Natural killer cell (primary cell): ENCODE measurements around the gene MOBP. TPM values are rescaled to one million over a fixed set of nuclear protein-coding genes. Genes with fewer than 3 reads are reported as not detected.

Source experiments
- ATAC-seq, 3 donors: fragments of 150-1000 bp in 2 of 3; fragments of 200-7000 bp in 1 of 3; cut with Tn5 transposase; 1 replicate in 1 of 3; 2 replicates in 2 of 3; pipeline ENCODE4 v1.10.0; 2021; ENCODE audit warnings: mild to moderate bottlenecking in 2 of 3, moderate library complexity in 2 of 3
- DNase-seq, 2 donors: peaks; one replicate each; pipeline versions ENCODE4 v3.0.0 to v3.0.0-alpha.2; 2013 to 2021; ENCODE audit warnings: mixed read lengths in 1 of 2
- H3K27ac ChIP-seq: one replicate; pipeline ENCODE4 v1.5.1; 2013; ENCODE audit warnings: mild to moderate bottlenecking, low read length
- H3K27me3 ChIP-seq: one replicate; pipeline ENCODE4 v1.6.1; 2013; ENCODE audit warnings: low read length; ENCODE audit not compliant: control insufficient read depth, insufficient read depth
- H3K36me3 ChIP-seq: one replicate; pipeline ENCODE4 v1.6.1; 2013; ENCODE audit warnings: low read length; ENCODE audit not compliant: control insufficient read depth, insufficient read depth
- H3K4me1 ChIP-seq: one replicate; pipeline ENCODE4 v1.6.1; 2013; ENCODE audit warnings: low read length; ENCODE audit not compliant: control insufficient read depth, insufficient read depth
- H3K4me3 ChIP-seq: one replicate; pipeline ENCODE4 v1.5.1; 2013; ENCODE audit warnings: low read length
- H3K9me3 ChIP-seq: one replicate; pipeline ENCODE4 v1.6.1; 2013; ENCODE audit warnings: low read length; ENCODE audit not compliant: control insufficient read depth, insufficient read depth
- H3K27ac Mint-ChIP-seq, 2 donors: one replicate each; pipeline ENCODE4 v1.8.0; 2022; ENCODE audit warnings: mild to moderate bottlenecking in 2 of 2, mixed read lengths in 2 of 2, moderate library complexity in 1 of 2
- H3K27me3 Mint-ChIP-seq, 2 donors: one replicate each; pipeline ENCODE4 v1.8.0; 2022; ENCODE audit warnings: low read depth in 2 of 2, mixed read lengths in 2 of 2
- H3K36me3 Mint-ChIP-seq: one replicate; pipeline ENCODE4 v1.8.0; 2022; ENCODE audit warnings: mixed read lengths
- H3K4me1 Mint-ChIP-seq, 2 donors: one replicate each; pipeline ENCODE4 v1.8.0; 2022; ENCODE audit warnings: mixed read lengths in 2 of 2
- H3K4me3 Mint-ChIP-seq: one replicate; pipeline ENCODE4 v1.8.0; 2022; ENCODE audit warnings: mild to moderate bottlenecking, moderate library complexity, mixed read lengths
- H3K9me3 Mint-ChIP-seq, 2 donors: one replicate each; pipeline ENCODE4 v1.8.0; 2022; ENCODE audit warnings: mixed read lengths in 2 of 2
- WGBS: methylation state at CpG from one replicate; pipeline ENCODE4 v1.1.7; 2013; ENCODE audit warnings: missing lambda C conversion rate; ENCODE audit not compliant: insufficient coverage; 5-methylcytosine and 5-hydroxymethylcytosine counted together
- intact Hi-C: fragments of 100-400 bp; cut with micrococcal nuclease; formaldehyde crosslinking; loops from one replicate; pipeline ENCODE4 v1.14.2; 2022
- total RNA-seq, 4 donors: library from RNA; stranded (reverse); fragments of 120-200 nt in 1 of 4; gene quantifications; one replicate each; pipeline versions ENCODE4 v1.2.3 to v1.2.4, GENCODE V29; 2013 to 2022
- TF ChIP-seq, protein P1 (sequence below): fragments of 200-600 bp; IDR thresholded peaks from one replicate; pipeline ENCODE4 v1.8.0; 2022; ENCODE audit warnings: antibody characterized with exemption

Gene MOBP
- total RNA-seq, 3 donors from 2014 or later (not counting 1 experiment from before 2014, with no cell fraction given), result not detected

DNA sequence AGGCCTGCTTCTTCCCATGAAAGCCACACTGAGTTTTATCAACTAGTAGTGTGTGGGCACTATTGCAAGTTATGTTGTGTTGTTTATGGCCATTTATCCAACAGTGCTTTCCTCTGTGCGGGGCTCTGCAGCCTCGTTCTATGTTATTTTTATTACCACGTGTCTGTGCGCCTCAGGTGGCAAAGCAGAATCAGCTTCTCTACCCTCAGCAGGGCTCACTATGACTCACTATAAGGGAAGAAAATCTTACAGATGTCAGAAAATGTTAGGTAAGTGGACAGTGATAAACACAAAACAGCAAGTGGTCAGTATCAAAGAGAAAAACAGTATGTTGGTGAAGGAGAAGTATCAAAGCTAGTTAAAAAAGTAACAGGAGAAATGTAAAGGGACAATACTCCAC lies 61.4 kb downstream of the MOBP start:
- H3K9me3 Mint-ChIP-seq, result peaks cover 4 to 6% of the 10 kb centered on the region in 2 donors
- H3K4me1 ChIP-seq, result no peaks in the 10 kb centered on the region
- peaks cover 14 to 25% of the 10 kb centered on the region in 2 donors for H3K27me3 Mint-ChIP-seq
- no peak overlapping the region for H3K4me3 Mint-ChIP-seq
- intact Hi-C loops, result no loop called here
- H3K27ac Mint-ChIP-seq, result no peak overlapping the region
- ATAC-seq, result no peak
- H3K4me1 Mint-ChIP-seq, result no peaks in the 10 kb centered on the region
- H3K9me3 ChIP-seq, result peaks cover 3% of the 10 kb centered on the region
- no peak for DNase-seq
- no peaks in the 10 kb centered on the region for H3K36me3 Mint-ChIP-seq
- no peaks in the 10 kb centered on the region for H3K36me3 ChIP-seq
- 95% methylated on average over 4 of the region's 4 CpGs for WGBS
- H3K4me3 ChIP-seq, result no peak overlapping the region
- TF ChIP-seq, protein P1, sequence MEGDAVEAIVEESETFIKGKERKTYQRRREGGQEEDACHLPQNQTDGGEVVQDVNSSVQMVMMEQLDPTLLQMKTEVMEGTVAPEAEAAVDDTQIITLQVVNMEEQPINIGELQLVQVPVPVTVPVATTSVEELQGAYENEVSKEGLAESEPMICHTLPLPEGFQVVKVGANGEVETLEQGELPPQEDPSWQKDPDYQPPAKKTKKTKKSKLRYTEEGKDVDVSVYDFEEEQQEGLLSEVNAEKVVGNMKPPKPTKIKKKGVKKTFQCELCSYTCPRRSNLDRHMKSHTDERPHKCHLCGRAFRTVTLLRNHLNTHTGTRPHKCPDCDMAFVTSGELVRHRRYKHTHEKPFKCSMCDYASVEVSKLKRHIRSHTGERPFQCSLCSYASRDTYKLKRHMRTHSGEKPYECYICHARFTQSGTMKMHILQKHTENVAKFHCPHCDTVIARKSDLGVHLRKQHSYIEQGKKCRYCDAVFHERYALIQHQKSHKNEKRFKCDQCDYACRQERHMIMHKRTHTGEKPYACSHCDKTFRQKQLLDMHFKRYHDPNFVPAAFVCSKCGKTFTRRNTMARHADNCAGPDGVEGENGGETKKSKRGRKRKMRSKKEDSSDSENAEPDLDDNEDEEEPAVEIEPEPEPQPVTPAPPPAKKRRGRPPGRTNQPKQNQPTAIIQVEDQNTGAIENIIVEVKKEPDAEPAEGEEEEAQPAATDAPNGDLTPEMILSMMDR, result no peak
- H3K27ac ChIP-seq, result no peak overlapping the region
- no peaks in the 10 kb centered on the region for H3K27me3 ChIP-seq

GRCh38 chr3:39529577-39529976 lies 62.1 kb downstream of the MOBP start:
- 86% methylated on average over 9 of the region's 9 CpGs for WGBS
- Mint-ChIP-seq H3K27me3 (peaks cover 21 to 23% of the 10 kb centered on the region in 2 donors), H3K4me3 (no peak overlapping the region), H3K9me3 (peaks cover under 1 to 4% of the 10 kb centered on the region in 2 donors), H3K4me1 (no peaks in the 10 kb centered on the region), H3K27ac (no peak overlapping the region), H3K36me3 (no peaks in the 10 kb centered on the region)
- Histone ChIP-seq H3K9me3 (no peaks in the 10 kb centered on the region), H3K4me1 (no peaks in the 10 kb centered on the region), H3K27me3 (no peaks in the 10 kb centered on the region), H3K27ac (no peak overlapping the region), H3K4me3 (no peak overlapping the region), H3K36me3 (no peaks in the 10 kb centered on the region)
- ATAC-seq (no peak), DNase-seq (no peak)
- intact Hi-C loops, result no loop called here
- TF ChIP-seq, protein P1, result no peak

GRCh38 chr3:39531066-39531465 lies 63.6 kb downstream of the MOBP start:
- H3K27ac ChIP-seq, result no peak overlapping the region
- Mint-ChIP-seq H3K36me3 (no peaks in the 10 kb centered on the region), H3K27ac (no peak overlapping the region), H3K27me3 (peaks cover 21 to 22% of the 10 kb centered on the region in 2 donors), H3K4me3 (no peak overlapping the region), H3K9me3 (no peaks in the 10 kb centered on the region), H3K4me1 (no peaks in the 10 kb centered on the region)
- ATAC-seq, result no peak
- no peaks in the 10 kb centered on the region for H3K27me3 ChIP-seq
- H3K9me3 ChIP-seq, result no peaks in the 10 kb centered on the region
- intact Hi-C loops, result no loop called here
- H3K4me1 ChIP-seq, result no peaks in the 10 kb centered on the region
- 92% methylated on average over 6 of the region's 6 CpGs for WGBS
- H3K4me3 ChIP-seq, result no peak overlapping the region
- TF ChIP-seq, protein P1, result no peak
- DNase-seq, result no peak
- no peaks in the 10 kb centered on the region for H3K36me3 ChIP-seq

DNA sequence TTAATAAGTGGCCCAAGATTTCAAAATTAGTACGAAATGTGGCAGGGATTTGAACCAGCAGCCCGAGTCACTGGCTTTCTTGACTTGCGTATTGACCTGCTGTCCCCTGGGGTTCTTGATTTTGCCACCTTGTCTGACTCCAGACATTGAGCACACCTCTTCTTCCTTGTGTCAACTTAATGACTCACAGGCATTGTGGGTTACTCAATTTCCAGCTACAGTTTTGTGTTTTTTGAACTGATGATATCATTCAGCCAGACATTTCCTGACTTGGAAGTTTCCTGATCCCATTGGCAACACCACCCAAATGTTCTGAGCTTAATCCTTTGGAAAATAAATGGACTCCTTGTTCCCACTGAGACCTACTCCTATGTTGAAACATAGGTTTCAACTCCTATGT lies 64.2 kb downstream of the MOBP start:
- H3K27me3 Mint-ChIP-seq, result peaks cover 21 to 22% of the 10 kb centered on the region in 2 donors
- H3K9me3 Mint-ChIP-seq, result no peaks in the 10 kb centered on the region
- Histone ChIP-seq H3K36me3 (no peaks in the 10 kb centered on the region), H3K27ac (no peak overlapping the region), H3K4me3 (no peak overlapping the region), H3K9me3 (no peaks in the 10 kb centered on the region), H3K4me1 (no peaks in the 10 kb centered on the region), H3K27me3 (no peaks in the 10 kb centered on the region)
- H3K27ac Mint-ChIP-seq, result no peak overlapping the region
- no peaks in the 10 kb centered on the region for H3K36me3 Mint-ChIP-seq
- TF ChIP-seq, protein P1, result no peak
- no peak overlapping the region for H3K4me3 Mint-ChIP-seq
- 87% methylated on average over 3 of the region's 3 CpGs for WGBS
- DNase-seq, result no peak
- no peaks in the 10 kb centered on the region for H3K4me1 Mint-ChIP-seq
- intact Hi-C loops, result no loop called here
- no peak for ATAC-seq
